Stomach (tissue), 4 donors: ENCODE measurements around the gene BABAM2.

Experiments
- CTCF ChIP-seq, 7 experiments: fragments of 450-650 bp in 4 of 7; fragments of 200-600 bp in 3 of 7; sonication (generic) in 3 of 7; IDR thresholded peaks; one replicate each; pipeline ENCODE4 v1.5.1; 2016 to 2019; ENCODE audit warnings: antibody characterized with exemption in 7 of 7, control low read depth in 2 of 7, mild to moderate bottlenecking in 1 of 7
- EP300 ChIP-seq: sonication (generic); formaldehyde crosslinking; IDR thresholded peaks from one replicate; pipeline ENCODE4 v1.6.1; 2017; ENCODE audit warnings: antibody characterized with exemption
- POLR2A ChIP-seq, 4 donors: fragments of 450-650 bp; IDR thresholded peaks; one replicate each; pipeline ENCODE4 v1.6.1; 2016; ENCODE audit warnings: antibody characterized with exemption in 4 of 4, control low read depth in 2 of 4, mild to moderate bottlenecking in 1 of 4, moderate library complexity in 1 of 4
- POLR2AphosphoS5 ChIP-seq, 3 donors: sonication (generic); formaldehyde crosslinking; IDR thresholded peaks; one replicate each; pipeline ENCODE4 v1.6.1; 2016; ENCODE audit warnings: antibody characterized with exemption in 3 of 3

GRCh38 chr2:27886322-27886721, 4.2 kb upstream of the BABAM2 start:
- TF ChIP-seq CTCF (IDR thresholded peaks at IDR 0.05) (no peak), POLR2A (IDR thresholded peaks at IDR 0.05) (no peak), EP300 (no peak), POLR2AphosphoS5 (IDR thresholded peaks at IDR 0.05) (no peak)
